WERI-Rb-1 (cell line): ENCODE measurements around the gene ERFL.

Experiments
- DNase-seq: peaks from one replicate; pipeline ENCODE4 v3.0.0-alpha.2; 2020
- H3K27ac ChIP-seq: fragments of 250-450 bp; sonication (Bioruptor Pico); 2 replicates; pipeline ENCODE4 v1.5.1; 2020; ENCODE audit warnings: mild to moderate bottlenecking, moderate library complexity
- H3K27me3 ChIP-seq: fragments of 250-450 bp; sonication (Bioruptor Pico); 2 replicates; pipeline ENCODE4 v1.5.1; 2021; ENCODE audit warnings: mild to moderate bottlenecking, low read depth, moderate library complexity; ENCODE audit not compliant: insufficient read depth, severe bottlenecking
- H3K36me3 ChIP-seq: fragments of 250-450 bp; sonication (Bioruptor Pico); 2 replicates; pipeline ENCODE4 v1.5.1; 2020; ENCODE audit warnings: mild to moderate bottlenecking, moderate library complexity
- H3K4me3 ChIP-seq: 2 replicates; pipeline ENCODE4 v1.5.1; 2011; ENCODE audit warnings: low read depth, mild to moderate bottlenecking, control low read depth, low read length
- H3K9me3 ChIP-seq: fragments of 250-450 bp; sonication (Bioruptor Pico); 2 replicates; pipeline ENCODE4 v1.5.1; 2021; ENCODE audit warnings: mild to moderate bottlenecking, moderate library complexity; ENCODE audit not compliant: severe bottlenecking
- CTCF ChIP-seq: IDR thresholded peaks from 2 replicates; pipeline ENCODE4 v1.5.1; 2011; ENCODE audit warnings: low read depth, mild to moderate bottlenecking, control low read depth, inconsistent platforms, low read length

ERFL gene

GRCh38 chr19:41895745-41896580 lies 32.3 kb downstream of the ERFL start:
- Histone ChIP-seq H3K9me3 (no peaks in the 10 kb centered on the region), H3K4me3 (no peak overlapping the region), H3K27me3 (no peaks in the 10 kb centered on the region), H3K36me3 (peaks cover 19% of the 10 kb centered on the region), H3K27ac (peak overlapping the region; percentile 7; the same call in 1 of the 2 replicates)
- TF ChIP-seq CTCF, result peak; percentile 65
- peak; percentile 51 for DNase-seq

GRCh38 chr19:41894350-41894749 lies 33.9 kb downstream of the ERFL start:
- no peak for TF ChIP-seq CTCF
- H3K27ac ChIP-seq, result no peak overlapping the region
- DNase-seq, result no peak
- no peaks in the 10 kb centered on the region for H3K9me3 ChIP-seq
- H3K36me3 ChIP-seq, result peaks cover 19% of the 10 kb centered on the region
- no peaks in the 10 kb centered on the region for H3K27me3 ChIP-seq
- no peak overlapping the region for H3K4me3 ChIP-seq

GRCh38 chr19:41893899-41894298 lies 34.4 kb downstream of the ERFL start:
- no peak for DNase-seq
- Histone ChIP-seq H3K9me3 (no peaks in the 10 kb centered on the region), H3K4me3 (no peak overlapping the region), H3K27me3 (no peaks in the 10 kb centered on the region), H3K27ac (no peak overlapping the region), H3K36me3 (peaks cover 16% of the 10 kb centered on the region)
- TF ChIP-seq CTCF, result 0 out of 2 replicates have a peak, but pooled peaks have one; percentile 23

GRCh38 chr19:41892173-41892902 lies 35.9 kb downstream of the ERFL start:
- DNase-seq, result no peak

GRCh38 chr19:41890936-41891335 lies 37.3 kb downstream of the ERFL start:
- peaks cover 5% of the 10 kb centered on the region for H3K36me3 ChIP-seq
- no peak for DNase-seq
- no peak overlapping the region for H3K27ac ChIP-seq
- no peaks in the 10 kb centered on the region for H3K27me3 ChIP-seq
- no peaks in the 10 kb centered on the region for H3K9me3 ChIP-seq
- no peak for TF ChIP-seq CTCF
- H3K4me3 ChIP-seq, result no peak overlapping the region

More at GRCh38 chr19:41892173-41892902, 35.9 kb downstream of the ERFL start:
- no peak for TF ChIP-seq CTCF
- no peak overlapping the region for H3K27ac ChIP-seq
- H3K9me3 ChIP-seq, result no peaks in the 10 kb centered on the region
- no peak overlapping the region for H3K4me3 ChIP-seq
- no peaks in the 10 kb centered on the region for H3K27me3 ChIP-seq
- H3K36me3 ChIP-seq, result peaks cover 5% of the 10 kb centered on the region
